GM13977 (cell line): ENCODE data around the gene ZBTB7C.

Experiments used
- DNase-seq: peaks from one replicate; pipeline ENCODE4 v3.0.0; 2012; ENCODE audit warnings: low spot score
- CTCF ChIP-seq: IDR thresholded peaks from 2 replicates; pipeline ENCODE4 v1.5.1; 2012; ENCODE audit warnings: mild to moderate bottlenecking, control low read depth; ENCODE audit not compliant: insufficient read depth; ENCODE audit errors: extremely low read depth, missing control alignments
- in situ Hi-C: fragments of 300-500 bp; cut with MboI; formaldehyde crosslinking; loops from one replicate; pipeline ENCODE4 v1.12.0; 2022; ENCODE audit warnings: low sequenced_read_pairs, low pct_unique_long_range_greater_than_20kb, mixed read lengths, inconsistent platforms; ENCODE audit not compliant: unreplicated experiment

ZBTB7C gene

GRCh38 chr18:48004577-48004976, 404.6 kb downstream of the ZBTB7C start:
- in situ Hi-C loops = no loop called here
- TF ChIP-seq CTCF = no peak
- no peak for DNase-seq

DNA sequence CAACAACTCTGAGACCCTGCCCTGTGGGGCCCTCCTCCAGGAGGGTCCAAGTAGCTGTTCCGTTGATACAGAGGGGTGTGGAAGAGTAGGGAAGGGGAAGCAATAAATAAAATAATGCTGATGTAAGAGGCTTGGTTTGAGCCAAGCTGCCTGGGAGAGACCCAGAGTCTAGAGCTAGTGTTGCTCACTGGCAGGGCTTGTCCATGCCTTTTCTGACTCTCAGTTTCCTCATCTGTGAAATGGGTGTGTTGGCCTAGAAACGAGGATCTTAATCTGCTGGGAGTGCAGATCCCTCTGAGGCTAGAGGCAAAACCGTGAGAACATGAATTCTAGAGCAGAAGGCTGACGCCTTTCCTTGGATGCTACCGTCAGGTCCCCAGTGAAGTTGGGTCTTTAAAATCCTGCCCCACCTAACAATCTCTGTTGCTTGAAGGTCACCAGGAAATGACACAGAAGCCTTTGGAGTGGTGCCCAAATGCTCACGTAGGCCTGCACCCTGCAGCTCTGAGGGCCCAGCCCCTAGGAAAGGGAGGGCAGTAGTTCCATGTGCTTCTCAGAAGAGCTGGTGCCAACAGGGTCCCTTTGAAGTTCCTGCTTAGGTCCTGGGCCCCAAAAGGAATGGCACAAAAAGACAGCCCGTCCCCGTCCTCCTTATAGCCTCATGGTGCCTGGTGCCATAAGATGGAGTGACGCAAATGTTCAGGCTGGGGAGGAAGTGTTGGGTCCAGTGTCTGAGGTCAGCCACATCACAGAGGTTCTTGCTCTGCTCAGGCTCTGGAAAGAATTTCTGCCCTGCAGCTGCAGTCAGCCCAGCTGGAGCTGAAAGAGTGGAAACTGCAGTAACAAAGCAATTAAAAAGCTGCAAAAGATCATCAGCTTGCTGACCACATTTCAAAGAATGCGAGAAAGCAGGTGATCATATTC, 405.5 kb downstream of the ZBTB7C start:
- no peak for DNase-seq
- in situ Hi-C loops = no loop called here
- no peak for TF ChIP-seq CTCF

DNA sequence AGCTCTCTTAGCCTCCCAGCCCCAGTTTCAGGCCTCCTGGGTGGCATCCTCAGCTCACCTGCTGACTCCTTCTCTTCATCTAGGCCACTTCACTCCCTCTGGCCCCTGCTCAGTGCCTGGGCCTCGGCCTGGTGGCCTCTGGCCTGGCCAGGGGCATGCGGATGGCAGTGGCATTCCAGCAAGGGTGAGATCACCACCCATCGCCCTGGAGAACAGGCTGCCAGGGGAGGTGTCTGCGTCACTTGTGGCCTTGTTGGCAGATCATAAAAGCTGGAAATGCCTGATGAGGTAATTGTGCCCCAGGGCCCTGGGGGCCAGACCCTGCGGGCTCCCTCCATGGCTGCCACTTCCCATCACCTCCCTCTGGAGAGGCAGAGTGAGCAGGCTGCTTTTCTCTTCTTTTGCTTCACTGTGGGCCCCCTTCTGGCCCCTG, 406.2 kb downstream of the ZBTB7C start:
- in situ Hi-C loops = no loop called here
- DNase-seq = no peak
- TF ChIP-seq CTCF = no peak

DNA sequence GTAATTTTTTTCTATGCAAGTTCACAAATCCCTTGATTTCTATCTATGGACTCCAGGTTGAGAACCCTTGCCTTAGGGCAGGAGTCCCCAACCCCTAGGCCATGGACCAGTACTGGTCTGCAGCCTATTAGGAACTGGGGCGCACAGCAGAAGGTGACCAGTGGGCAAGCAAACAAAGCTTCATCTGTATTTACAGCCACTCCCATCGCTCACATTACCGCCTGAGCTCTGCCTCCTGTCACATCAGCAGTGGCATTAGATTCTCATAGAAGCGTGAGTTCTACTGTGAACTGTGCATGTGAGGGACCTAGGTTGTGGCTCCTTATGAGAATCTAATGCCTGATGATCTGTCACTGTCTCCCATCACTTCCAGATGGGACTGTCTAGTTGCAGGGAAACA, 408.5 kb downstream of the ZBTB7C start:
- no peak for TF ChIP-seq CTCF
- in situ Hi-C loops = no loop called here
- no peak for DNase-seq

GRCh38 chr18:47999801-48000248, 409.4 kb downstream of the ZBTB7C start:
- in situ Hi-C loops = no loop called here
- DNase-seq = no peak
- TF ChIP-seq CTCF = no peak

DNA sequence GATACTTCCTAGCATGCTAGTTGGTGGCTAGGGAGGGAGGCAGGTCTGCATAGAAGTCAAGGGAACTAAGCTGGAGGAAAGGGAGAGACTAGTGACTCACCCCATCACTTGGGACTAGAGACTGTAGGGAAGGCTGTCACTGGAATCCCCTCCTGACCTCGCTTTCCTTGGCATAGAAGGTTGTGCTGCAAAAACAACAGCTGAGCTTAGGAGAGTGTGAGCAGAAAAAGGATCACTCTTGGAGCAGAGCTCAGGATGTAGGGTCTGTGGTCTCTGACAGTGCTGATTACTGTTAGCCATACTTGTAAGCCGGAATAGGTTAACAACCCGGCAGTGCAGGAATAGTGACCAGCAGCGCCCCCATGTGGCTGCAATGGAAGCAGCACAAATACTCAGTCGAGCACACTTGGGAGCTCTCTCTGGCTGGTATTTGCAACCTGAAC, 411.8 kb downstream of the ZBTB7C start:
- in situ Hi-C loops = no loop called here
- no peak for DNase-seq

More for the DNA sequence above, 411.8 kb downstream of the ZBTB7C start:
- peak; percentile 42 for TF ChIP-seq CTCF
